ENCODE measurements around the gene ZWILCH.
"Not testable (repeated sequence)": the region's sequence is repeated elsewhere in the genome, so short reads cannot be mapped to it uniquely, and the experiment has no call there.

Gene ZWILCH

GRCh38 chr15:66504563-66505429, at the start of gene ZWILCH, which contains the start of gene RPL4:
TSS of gene ZWILCH (plus strand) at chr15:66505326. CDS start at chr15:66505339, 13 bp downstream.
TSS of gene RPL4 (minus strand) at chr15:66504855. CDS start at chr15:66504790, 65 bp downstream.
- Histone ChIP-seq H3K4me3 (ENCODE audit: low read length in 2 of 2) (peak within 1 kb of the TSS; percentile 100), H3K27ac (ENCODE audit: low read depth in 2 of 2, low read length in 2 of 2) (peak within 1 kb of the TSS; percentile 89 to 93), H3K36me3 (ENCODE audit: control insufficient read depth in 2 of 2, insufficient read depth in 2 of 2, low read length in 2 of 2) (peaks cover 32 to 34% of the 10 kb centered on the region in 2 donors), H3K4me1 (ENCODE audit: control insufficient read depth in 2 of 2, insufficient read depth in 2 of 2, low read length in 2 of 2) (peaks cover 21% of the 10 kb centered on the region in 2 donors), H3K27me3 (ENCODE audit: control insufficient read depth in 2 of 2, insufficient read depth in 2 of 2, low read length in 2 of 2) (no peaks in the 10 kb centered on the region), H3K9ac (ENCODE audit: low read depth in 1 of 2, low read length in 2 of 2) (peak within 1 kb of the TSS; percentile 98 to 99), H3K9me3 (ENCODE audit: control insufficient read depth in 2 of 2, low read length in 2 of 2) (no peaks in the 10 kb centered on the region)

- no peak overlapping the region for H3K27ac ChIP-seq (ENCODE audit: low read depth in 2 of 2, low read length in 2 of 2)
- no peaks in the 10 kb centered on the region for H3K36me3 ChIP-seq (ENCODE audit: control insufficient read depth in 2 of 2, insufficient read depth in 2 of 2, low read length in 2 of 2)
- H3K9ac ChIP-seq (ENCODE audit: low read depth in 1 of 2, low read length in 2 of 2): no peak overlapping the region
- H3K9me3 ChIP-seq (ENCODE audit: control insufficient read depth in 2 of 2, low read length in 2 of 2): no peaks in the 10 kb centered on the region
- no peaks in the 10 kb centered on the region for H3K27me3 ChIP-seq (ENCODE audit: control insufficient read depth in 2 of 2, insufficient read depth in 2 of 2, low read length in 2 of 2)
- H3K4me3 ChIP-seq (ENCODE audit: low read length in 2 of 2): no peak overlapping the region
- no peaks in the 10 kb centered on the region for H3K4me1 ChIP-seq (ENCODE audit: control insufficient read depth in 2 of 2, insufficient read depth in 2 of 2, low read length in 2 of 2)
Observed at GRCh38 chr15:66456211-66456610, 48.9 kb upstream of the ZWILCH start.

- no peaks in the 10 kb centered on the region for H3K27me3 ChIP-seq (ENCODE audit: control insufficient read depth in 2 of 2, insufficient read depth in 2 of 2, low read length in 2 of 2)
- peaks cover 0 to 2% of the 10 kb centered on the region in 2 donors for H3K36me3 ChIP-seq (ENCODE audit: control insufficient read depth in 2 of 2, insufficient read depth in 2 of 2, low read length in 2 of 2)
- H3K9me3 ChIP-seq (ENCODE audit: control insufficient read depth in 2 of 2, low read length in 2 of 2): no peaks in the 10 kb centered on the region
- H3K4me3 ChIP-seq (ENCODE audit: low read length in 2 of 2): no peak overlapping the region
- no peak overlapping the region for H3K27ac ChIP-seq (ENCODE audit: low read depth in 2 of 2, low read length in 2 of 2)
- H3K4me1 ChIP-seq (ENCODE audit: control insufficient read depth in 2 of 2, insufficient read depth in 2 of 2, low read length in 2 of 2): peaks cover 0 to 8% of the 10 kb centered on the region in 2 donors
- no peak overlapping the region for H3K9ac ChIP-seq (ENCODE audit: low read depth in 1 of 2, low read length in 2 of 2)
Observed at GRCh38 chr15:66459818-66460615, 45.1 kb upstream of the ZWILCH start.

- H3K4me3 ChIP-seq (ENCODE audit: low read length in 2 of 2); H3K27me3 ChIP-seq (ENCODE audit: control insufficient read depth in 2 of 2, insufficient read depth in 2 of 2, low read length in 2 of 2); H3K9ac ChIP-seq (ENCODE audit: low read depth in 1 of 2, low read length in 2 of 2); H3K36me3 ChIP-seq (ENCODE audit: control insufficient read depth in 2 of 2, insufficient read depth in 2 of 2, low read length in 2 of 2); H3K9me3 ChIP-seq (ENCODE audit: control insufficient read depth in 2 of 2, low read length in 2 of 2); H3K4me1 ChIP-seq (ENCODE audit: control insufficient read depth in 2 of 2, insufficient read depth in 2 of 2, low read length in 2 of 2); H3K27ac ChIP-seq (ENCODE audit: low read depth in 2 of 2, low read length in 2 of 2): not testable (repeated sequence)
Observed at GRCh38 chr15:66461294-66461693, 43.8 kb upstream of the ZWILCH start.

GRCh38 chr15:66461917-66462316, 43.2 kb upstream of the ZWILCH start:
- H3K9ac ChIP-seq (ENCODE audit: low read depth in 1 of 2, low read length in 2 of 2): no peak overlapping the region

GRCh38 chr15:66462627-66463026, 42.5 kb upstream of the ZWILCH start:
- H3K27ac ChIP-seq (ENCODE audit: low read depth in 2 of 2, low read length in 2 of 2): peak overlapping the region in 1 of 2 donors; percentile 22
- no peak overlapping the region for H3K9ac ChIP-seq (ENCODE audit: low read depth in 1 of 2, low read length in 2 of 2)
- peaks cover 0 to 2% of the 10 kb centered on the region in 2 donors for H3K36me3 ChIP-seq (ENCODE audit: control insufficient read depth in 2 of 2, insufficient read depth in 2 of 2, low read length in 2 of 2)

More at GRCh38 chr15:66461917-66462316, 43.2 kb upstream of the ZWILCH start:
- Histone ChIP-seq H3K27me3 (ENCODE audit: control insufficient read depth in 2 of 2, insufficient read depth in 2 of 2, low read length in 2 of 2) (no peaks in the 10 kb centered on the region), H3K36me3 (ENCODE audit: control insufficient read depth in 2 of 2, insufficient read depth in 2 of 2, low read length in 2 of 2) (peaks cover 0 to 2% of the 10 kb centered on the region in 2 donors), H3K4me1 (ENCODE audit: control insufficient read depth in 2 of 2, insufficient read depth in 2 of 2, low read length in 2 of 2) (peaks cover 0 to 8% of the 10 kb centered on the region in 2 donors), H3K4me3 (ENCODE audit: low read length in 2 of 2) (no peak overlapping the region), H3K9me3 (ENCODE audit: control insufficient read depth in 2 of 2, low read length in 2 of 2) (no peaks in the 10 kb centered on the region), H3K27ac (ENCODE audit: low read depth in 2 of 2, low read length in 2 of 2) (no peak overlapping the region)

GRCh38 chr15:66465294-66465693, 39.8 kb upstream of the ZWILCH start:
- not testable (repeated sequence) for H3K27ac ChIP-seq (ENCODE audit: low read depth in 2 of 2, low read length in 2 of 2); H3K9me3 ChIP-seq (ENCODE audit: control insufficient read depth in 2 of 2, low read length in 2 of 2); H3K36me3 ChIP-seq (ENCODE audit: control insufficient read depth in 2 of 2, insufficient read depth in 2 of 2, low read length in 2 of 2); H3K9ac ChIP-seq (ENCODE audit: low read depth in 1 of 2, low read length in 2 of 2); H3K4me1 ChIP-seq (ENCODE audit: control insufficient read depth in 2 of 2, insufficient read depth in 2 of 2, low read length in 2 of 2); H3K27me3 ChIP-seq (ENCODE audit: control insufficient read depth in 2 of 2, insufficient read depth in 2 of 2, low read length in 2 of 2); H3K4me3 ChIP-seq (ENCODE audit: low read length in 2 of 2)

More at GRCh38 chr15:66462627-66463026, 42.5 kb upstream of the ZWILCH start:
- Histone ChIP-seq H3K9me3 (ENCODE audit: control insufficient read depth in 2 of 2, low read length in 2 of 2) (no peaks in the 10 kb centered on the region), H3K27me3 (ENCODE audit: control insufficient read depth in 2 of 2, insufficient read depth in 2 of 2, low read length in 2 of 2) (no peaks in the 10 kb centered on the region), H3K4me3 (ENCODE audit: low read length in 2 of 2) (no peak overlapping the region), H3K4me1 (ENCODE audit: control insufficient read depth in 2 of 2, insufficient read depth in 2 of 2, low read length in 2 of 2) (peaks cover 0 to 8% of the 10 kb centered on the region in 2 donors)

GRCh38 chr15:66467162-66468040, 37.7 kb upstream of the ZWILCH start:
- H3K27ac ChIP-seq (ENCODE audit: low read depth in 2 of 2, low read length in 2 of 2); H3K9me3 ChIP-seq (ENCODE audit: control insufficient read depth in 2 of 2, low read length in 2 of 2); H3K4me3 ChIP-seq (ENCODE audit: low read length in 2 of 2): not testable (repeated sequence)

GRCh38 chr15:66470825-66471224, 34.3 kb upstream of the ZWILCH start:
- not testable (repeated sequence) for H3K9ac ChIP-seq (ENCODE audit: low read depth in 1 of 2, low read length in 2 of 2); H3K27ac ChIP-seq (ENCODE audit: low read depth in 2 of 2, low read length in 2 of 2); H3K36me3 ChIP-seq (ENCODE audit: control insufficient read depth in 2 of 2, insufficient read depth in 2 of 2, low read length in 2 of 2); H3K27me3 ChIP-seq (ENCODE audit: control insufficient read depth in 2 of 2, insufficient read depth in 2 of 2, low read length in 2 of 2); H3K9me3 ChIP-seq (ENCODE audit: control insufficient read depth in 2 of 2, low read length in 2 of 2); H3K4me3 ChIP-seq (ENCODE audit: low read length in 2 of 2); H3K4me1 ChIP-seq (ENCODE audit: control insufficient read depth in 2 of 2, insufficient read depth in 2 of 2, low read length in 2 of 2)

More at GRCh38 chr15:66467162-66468040, 37.7 kb upstream of the ZWILCH start:
- H3K9ac ChIP-seq (ENCODE audit: low read depth in 1 of 2, low read length in 2 of 2); H3K27me3 ChIP-seq (ENCODE audit: control insufficient read depth in 2 of 2, insufficient read depth in 2 of 2, low read length in 2 of 2); H3K4me1 ChIP-seq (ENCODE audit: control insufficient read depth in 2 of 2, insufficient read depth in 2 of 2, low read length in 2 of 2); H3K36me3 ChIP-seq (ENCODE audit: control insufficient read depth in 2 of 2, insufficient read depth in 2 of 2, low read length in 2 of 2): not testable (repeated sequence)

Data from mucosa of rectum (tissue), 2 donors.